ENCODE measurements around the gene ORMDL1. TPM values are rescaled to one million over a fixed set of nuclear protein-coding genes. Genes with fewer than 3 reads are reported as not detected.
A peak's percentile ranks its signal among the peaks of the same experiment; 100 is the strongest.

The ORMDL1 gene
- total RNA-seq, 1 donor from 2014 or later, result 60.0 TPM

- no peak for TF ChIP-seq CTCF (conservative IDR thresholded peaks at IDR 0.05; ENCODE audit: low read depth, low read length)
- H3K4me3 ChIP-seq (ENCODE audit: low read depth, low read length), result no peak overlapping the region
- DNase-seq (ENCODE audit: low read depth), result no peak
Measured at GRCh38 chr2:189799030-189799331, 14.8 kb upstream of the ORMDL1 start.

- DNase-seq (ENCODE audit: low read depth), result no peak
- no peak overlapping the region for H3K4me3 ChIP-seq (ENCODE audit: low read depth, low read length)
- peak; percentile 51 for TF ChIP-seq CTCF (conservative IDR thresholded peaks at IDR 0.05; ENCODE audit: low read depth, low read length)
Measured at GRCh38 chr2:189798312-189799029, 14.3 kb upstream of the ORMDL1 start.

GRCh38 chr2:189797902-189798301, 13.8 kb upstream of the ORMDL1 start:
- DNase-seq (ENCODE audit: low read depth), result no peak
- no peak overlapping the region for H3K4me3 ChIP-seq (ENCODE audit: low read depth, low read length)
- TF ChIP-seq CTCF (conservative IDR thresholded peaks at IDR 0.05; ENCODE audit: low read depth, low read length), result no peak

- no peak for TF ChIP-seq CTCF (conservative IDR thresholded peaks at IDR 0.05; ENCODE audit: low read depth, low read length)
- H3K4me3 ChIP-seq (ENCODE audit: low read depth, low read length), result no peak overlapping the region
- DNase-seq (ENCODE audit: low read depth), result no peak
Measured at GRCh38 chr2:189794310-189794709, 10.2 kb upstream of the ORMDL1 start.

- no peak overlapping the region for H3K4me3 ChIP-seq (ENCODE audit: low read depth, low read length)
- DNase-seq (ENCODE audit: low read depth), result no peak
- no peak for TF ChIP-seq CTCF (conservative IDR thresholded peaks at IDR 0.05; ENCODE audit: low read depth, low read length)
Measured at GRCh38 chr2:189791338-189792042, 7.4 kb upstream of the ORMDL1 start.

- H3K4me3 ChIP-seq (ENCODE audit: low read depth, low read length), result peak overlapping the region; percentile 82
- no peak for TF ChIP-seq CTCF (conservative IDR thresholded peaks at IDR 0.05; ENCODE audit: low read depth, low read length)
- no peak for DNase-seq (ENCODE audit: low read depth)
Measured at GRCh38 chr2:189783451-189783926, 650 bp downstream of the ORMDL1 start.

Data from epithelial cell of proximal tubule (primary cell).